Stimulated activated CD8-positive, alpha-beta memory T cell treated with anti-CD3 and anti-CD28 coated beads, Interleukin-4, amount 100 ng/mL, for 48 hours (primary cell): ENCODE results near the gene ITGA3.

Source experiments
- DNase-seq: peaks from one replicate; pipeline ENCODE4 v3.0.0-alpha.2; 2020

The ITGA3 gene

GRCh38 chr17:50112694-50113093 lies 56.8 kb downstream of the ITGA3 start:
- no peak for DNase-seq

GRCh38 chr17:50113624-50114320 lies 57.9 kb downstream of the ITGA3 start:
- no peak for DNase-seq

- DNase-seq: no peak
Observed at GRCh38 chr17:50114401-50114800, 58.5 kb downstream of the ITGA3 start.

- DNase-seq: peak; percentile 56
Observed at GRCh38 chr17:50114849-50115357, 59.0 kb downstream of the ITGA3 start.

- no peak for DNase-seq
Observed at GRCh38 chr17:50115756-50116155, 59.8 kb downstream of the ITGA3 start.

- peak; percentile 74 for DNase-seq
Observed at GRCh38 chr17:50117202-50118051, 61.5 kb downstream of the ITGA3 start.

- DNase-seq: no peak
Observed at GRCh38 chr17:50118076-50118827, 62.3 kb downstream of the ITGA3 start.

- no peak for DNase-seq
Observed at GRCh38 chr17:50118828-50119218, 62.9 kb downstream of the ITGA3 start.

GRCh38 chr17:50120475-50121253 lies 64.8 kb downstream of the ITGA3 start:
- no peak for DNase-seq

GRCh38 chr17:50122945-50123344 lies 67.0 kb downstream of the ITGA3 start:
- DNase-seq: no peak

- no peak for DNase-seq
Observed at GRCh38 chr17:50123649-50124349, 67.9 kb downstream of the ITGA3 start.

- no peak for DNase-seq
Observed at GRCh38 chr17:50125420-50125997, 69.6 kb downstream of the ITGA3 start.

- no peak for DNase-seq
Observed at GRCh38 chr17:50127697-50128361, 71.9 kb downstream of the ITGA3 start.

GRCh38 chr17:50128441-50129352 lies 72.8 kb downstream of the ITGA3 start:
- DNase-seq: no peak

GRCh38 chr17:50129353-50129727 lies 73.4 kb downstream of the ITGA3 start:
- DNase-seq: no peak

GRCh38 chr17:50129728-50130558 lies 74.0 kb downstream of the ITGA3 start, which contains the start of gene SAMD14:
Gene SAMD14 (minus strand): TSS chr17:50130160. CDS start chr17:50124959, 5,201 bp downstream.
- peak; percentile 45 for DNase-seq

- DNase-seq: no peak
Observed at GRCh38 chr17:50130559-50131305, 74.8 kb downstream of the ITGA3 start.
